ENCODE data around the gene LRBA. TPM values are rescaled to one million over a fixed set of nuclear protein-coding genes. Genes with fewer than 3 reads are reported as not detected.

Gene LRBA
- total and polyA plus RNA-seq, 9 of the 15 experiments (the other 6 are each of a cell fraction or from before 2014, with no cell fraction given): 24.2 to 88.7 (median 59.7) TPM

DNA sequence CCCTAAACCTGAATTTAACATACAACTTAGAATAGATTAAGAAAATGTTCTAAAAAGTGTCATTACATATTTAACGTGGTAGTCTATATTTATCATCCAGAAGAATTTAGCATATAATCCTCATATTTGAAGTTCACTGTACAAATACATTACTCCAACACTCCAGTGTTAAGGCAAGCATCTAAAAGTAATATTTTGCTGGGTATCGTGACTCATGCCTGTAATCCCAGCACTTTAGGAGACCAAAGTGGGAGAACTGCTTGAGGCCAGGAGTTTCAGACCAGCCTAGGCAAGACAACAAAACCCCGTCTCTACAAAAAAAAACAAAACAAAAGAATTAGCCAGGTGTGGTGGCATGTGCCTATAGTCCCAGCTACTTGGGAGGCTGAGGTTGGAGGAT is 24.8 kb downstream of the LRBA start:
- BruUV-seq (replicated peaks): no TSS peak
- peaks cover 0 to 5% of the 10 kb centered on the region in 2 experiments; a peak in 2 of 5 replicates for H3K4me1 ChIP-seq (replicated peaks in 1 of 2; ENCODE audit: control insufficient read depth in 2 of 2, insufficient read depth in 2 of 2, low read length in 2 of 2)
- no peak overlapping the region for H2AFZ ChIP-seq (ENCODE audit: low read depth, low read length)
- no peaks in the 10 kb centered on the region for H4K20me1 ChIP-seq (replicated peaks; ENCODE audit: control insufficient read depth, insufficient read depth, low read length)
- FAIRE-seq (no peak), ATAC-seq (no peak), DNase-seq (ENCODE audit: extremely low read depth in 1 of 4, low spot score in 3 of 4) (no peak)
- H3K4me3 ChIP-seq: no peak overlapping the region
- in situ Hi-C loops (cut with MboI) (no loop called here), intact Hi-C loops (cut with micrococcal nuclease) (no loop called here)
- TF ChIP-seq CAMTA2 (CRISPR knock-in tag; conservative IDR thresholded peaks at IDR 0.05): no peak
- no peak for TF ChIP-seq TAF15 (IDR thresholded peaks at IDR 0.05; ENCODE audit: low read depth, low read length)
- TF ChIP-seq, protein P1, sequence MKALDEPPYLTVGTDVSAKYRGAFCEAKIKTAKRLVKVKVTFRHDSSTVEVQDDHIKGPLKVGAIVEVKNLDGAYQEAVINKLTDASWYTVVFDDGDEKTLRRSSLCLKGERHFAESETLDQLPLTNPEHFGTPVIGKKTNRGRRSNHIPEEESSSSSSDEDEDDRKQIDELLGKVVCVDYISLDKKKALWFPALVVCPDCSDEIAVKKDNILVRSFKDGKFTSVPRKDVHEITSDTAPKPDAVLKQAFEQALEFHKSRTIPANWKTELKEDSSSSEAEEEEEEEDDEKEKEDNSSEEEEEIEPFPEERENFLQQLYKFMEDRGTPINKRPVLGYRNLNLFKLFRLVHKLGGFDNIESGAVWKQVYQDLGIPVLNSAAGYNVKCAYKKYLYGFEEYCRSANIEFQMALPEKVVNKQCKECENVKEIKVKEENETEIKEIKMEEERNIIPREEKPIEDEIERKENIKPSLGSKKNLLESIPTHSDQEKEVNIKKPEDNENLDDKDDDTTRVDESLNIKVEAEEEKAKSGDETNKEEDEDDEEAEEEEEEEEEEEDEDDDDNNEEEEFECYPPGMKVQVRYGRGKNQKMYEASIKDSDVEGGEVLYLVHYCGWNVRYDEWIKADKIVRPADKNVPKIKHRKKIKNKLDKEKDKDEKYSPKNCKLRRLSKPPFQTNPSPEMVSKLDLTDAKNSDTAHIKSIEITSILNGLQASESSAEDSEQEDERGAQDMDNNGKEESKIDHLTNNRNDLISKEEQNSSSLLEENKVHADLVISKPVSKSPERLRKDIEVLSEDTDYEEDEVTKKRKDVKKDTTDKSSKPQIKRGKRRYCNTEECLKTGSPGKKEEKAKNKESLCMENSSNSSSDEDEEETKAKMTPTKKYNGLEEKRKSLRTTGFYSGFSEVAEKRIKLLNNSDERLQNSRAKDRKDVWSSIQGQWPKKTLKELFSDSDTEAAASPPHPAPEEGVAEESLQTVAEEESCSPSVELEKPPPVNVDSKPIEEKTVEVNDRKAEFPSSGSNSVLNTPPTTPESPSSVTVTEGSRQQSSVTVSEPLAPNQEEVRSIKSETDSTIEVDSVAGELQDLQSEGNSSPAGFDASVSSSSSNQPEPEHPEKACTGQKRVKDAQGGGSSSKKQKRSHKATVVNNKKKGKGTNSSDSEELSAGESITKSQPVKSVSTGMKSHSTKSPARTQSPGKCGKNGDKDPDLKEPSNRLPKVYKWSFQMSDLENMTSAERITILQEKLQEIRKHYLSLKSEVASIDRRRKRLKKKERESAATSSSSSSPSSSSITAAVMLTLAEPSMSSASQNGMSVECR (CRISPR knock-in tag; IDR thresholded peaks at IDR 0.05): no peak
- TF ChIP-seq MCM2 (IDR thresholded peaks at IDR 0.05; ENCODE audit: low read depth): no peak
- TF ChIP-seq, protein P2, sequence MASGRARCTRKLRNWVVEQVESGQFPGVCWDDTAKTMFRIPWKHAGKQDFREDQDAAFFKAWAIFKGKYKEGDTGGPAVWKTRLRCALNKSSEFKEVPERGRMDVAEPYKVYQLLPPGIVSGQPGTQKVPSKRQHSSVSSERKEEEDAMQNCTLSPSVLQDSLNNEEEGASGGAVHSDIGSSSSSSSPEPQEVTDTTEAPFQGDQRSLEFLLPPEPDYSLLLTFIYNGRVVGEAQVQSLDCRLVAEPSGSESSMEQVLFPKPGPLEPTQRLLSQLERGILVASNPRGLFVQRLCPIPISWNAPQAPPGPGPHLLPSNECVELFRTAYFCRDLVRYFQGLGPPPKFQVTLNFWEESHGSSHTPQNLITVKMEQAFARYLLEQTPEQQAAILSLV (tag; IDR thresholded peaks at IDR 0.05): no peak
- no peak for TF ChIP-seq ZNF253 (CRISPR knock-in tag; conservative IDR thresholded peaks at IDR 0.05)
- no peak for TF ChIP-seq MCM7 (IDR thresholded peaks at IDR 0.05)
- no peak for TF ChIP-seq ILK (tag; IDR thresholded peaks at IDR 0.05; ENCODE audit: borderline replicate concordance, low read depth)
- no peak for TF ChIP-seq SLC30A9 (CRISPR knock-in tag; IDR thresholded peaks at IDR 0.05)
- TF ChIP-seq, protein P3, sequence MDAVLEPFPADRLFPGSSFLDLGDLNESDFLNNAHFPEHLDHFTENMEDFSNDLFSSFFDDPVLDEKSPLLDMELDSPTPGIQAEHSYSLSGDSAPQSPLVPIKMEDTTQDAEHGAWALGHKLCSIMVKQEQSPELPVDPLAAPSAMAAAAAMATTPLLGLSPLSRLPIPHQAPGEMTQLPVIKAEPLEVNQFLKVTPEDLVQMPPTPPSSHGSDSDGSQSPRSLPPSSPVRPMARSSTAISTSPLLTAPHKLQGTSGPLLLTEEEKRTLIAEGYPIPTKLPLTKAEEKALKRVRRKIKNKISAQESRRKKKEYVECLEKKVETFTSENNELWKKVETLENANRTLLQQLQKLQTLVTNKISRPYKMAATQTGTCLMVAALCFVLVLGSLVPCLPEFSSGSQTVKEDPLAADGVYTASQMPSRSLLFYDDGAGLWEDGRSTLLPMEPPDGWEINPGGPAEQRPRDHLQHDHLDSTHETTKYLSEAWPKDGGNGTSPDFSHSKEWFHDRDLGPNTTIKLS (IDR thresholded peaks at IDR 0.05; ENCODE audit: borderline replicate concordance, low read depth): no peak
- TF ChIP-seq, protein P4, sequence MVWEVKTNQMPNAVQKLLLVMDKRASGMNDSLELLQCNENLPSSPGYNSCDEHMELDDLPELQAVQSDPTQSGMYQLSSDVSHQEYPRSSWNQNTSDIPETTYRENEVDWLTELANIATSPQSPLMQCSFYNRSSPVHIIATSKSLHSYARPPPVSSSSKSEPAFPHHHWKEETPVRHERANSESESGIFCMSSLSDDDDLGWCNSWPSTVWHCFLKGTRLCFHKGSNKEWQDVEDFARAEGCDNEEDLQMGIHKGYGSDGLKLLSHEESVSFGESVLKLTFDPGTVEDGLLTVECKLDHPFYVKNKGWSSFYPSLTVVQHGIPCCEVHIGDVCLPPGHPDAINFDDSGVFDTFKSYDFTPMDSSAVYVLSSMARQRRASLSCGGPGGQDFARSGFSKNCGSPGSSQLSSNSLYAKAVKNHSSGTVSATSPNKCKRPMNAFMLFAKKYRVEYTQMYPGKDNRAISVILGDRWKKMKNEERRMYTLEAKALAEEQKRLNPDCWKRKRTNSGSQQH (CRISPR knock-in tag; IDR thresholded peaks at IDR 0.05): no peak
- H3K4me2 ChIP-seq (ENCODE audit: insufficient read depth, low read length): no peak overlapping the region
- no peaks in the 10 kb centered on the region for H3K9me1 ChIP-seq (ENCODE audit: control insufficient read depth, insufficient read depth, low read length)
- 95% methylated on average over 3 of the region's 3 CpGs for WGBS (ENCODE audit: insufficient coverage, low coverage, missing lambda C conversion rate)
- peaks cover 94% of the 10 kb centered on the region for H3K79me2 ChIP-seq (ENCODE audit: control insufficient read depth, insufficient read depth, low read length)
- no peak overlapping the region for H3K9ac ChIP-seq (ENCODE audit: insufficient read depth in 1 of 2, low read depth in 2 of 2, low read length in 2 of 2)
- peaks cover 9% of the 10 kb centered on the region for H3K36me3 ChIP-seq (ENCODE audit: control insufficient read depth, insufficient read depth, low read length)
- POLR2A ChIA-PET: no interaction called here
- H3K9me3 ChIP-seq (replicated peaks; ENCODE audit: control insufficient read depth, insufficient read depth, low read depth, low read length): peaks cover 4% of the 10 kb centered on the region; the same call in 1 of the 2 replicates
- H3K27ac ChIP-seq (ENCODE audit: extremely low read depth, low read depth, low read length): no peak overlapping the region
- H3K27me3 ChIP-seq (ENCODE audit: control insufficient read depth in 2 of 2, insufficient read depth in 2 of 2, low read length in 2 of 2): no peaks in the 10 kb centered on the region
- CTCF ChIA-PET (ENCODE audit: low intra/inter-chr PET ratio): no interaction called here

Data from K562 (cell line).